ENCODE results near the gene YIPF4. TPM values are rescaled to one million over a fixed set of nuclear protein-coding genes. Genes with fewer than 3 reads are reported as not detected.

The YIPF4 gene
- 4.9 TPM for polyA plus RNA-seq (2013, experiment 1 of 2)
- 4.6 TPM for polyA plus RNA-seq (2013, experiment 2 of 2)

DNA sequence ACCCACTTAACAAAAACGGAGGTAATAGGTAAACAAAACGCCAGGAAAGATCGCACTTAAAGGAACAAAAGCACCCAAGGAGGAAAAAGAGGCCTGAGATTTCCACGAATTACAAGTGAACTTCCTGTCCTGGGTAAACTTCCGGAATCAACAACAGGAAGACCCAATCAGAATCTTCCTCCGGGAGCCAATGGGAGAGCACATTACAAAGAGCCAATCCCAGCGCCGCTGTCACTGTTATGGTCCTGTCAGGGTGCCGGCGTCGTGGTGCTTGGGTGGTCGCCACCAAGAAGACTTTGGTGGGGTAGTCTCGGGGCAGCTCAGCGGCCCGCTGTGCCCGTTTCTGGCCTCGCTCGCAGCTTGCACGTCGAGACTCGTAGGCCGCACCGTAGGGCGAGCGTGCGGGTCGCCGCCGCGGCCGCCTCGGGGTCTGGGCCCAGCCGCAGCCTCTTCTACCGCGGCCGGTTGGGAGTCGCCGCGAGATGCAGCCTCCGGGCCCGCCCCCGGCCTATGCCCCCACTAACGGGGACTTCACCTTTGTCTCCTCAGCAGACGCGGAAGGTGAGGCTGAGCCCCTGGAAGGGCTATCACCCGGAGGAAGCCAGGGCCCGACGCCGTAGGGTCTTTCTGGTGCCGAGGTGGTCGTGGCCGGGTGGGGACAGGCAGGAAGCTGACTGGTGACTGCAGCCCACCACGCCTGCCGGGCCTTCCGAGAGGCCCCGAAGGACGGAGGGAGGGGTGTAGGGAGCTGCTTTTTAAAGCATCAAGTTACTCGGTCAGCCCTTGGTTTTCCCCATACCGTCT lies at the start of gene YIPF4:
Gene YIPF4, plus strand, starts transcription at position 231 of the 804 bp plus-strand sequence. Its CDS starts 252 bp downstream, at position 483.
- Histone ChIP-seq H2BK5ac (ENCODE audit: low read length) (no peak within 1 kb of the TSS), H3K4me3 (ENCODE audit: low read length) (peak within 1 kb of the TSS; percentile 65), H3K79me2 (ENCODE audit: control insufficient read depth, insufficient read depth, low read length) (peaks cover 5% of the 10 kb centered on the region), H3K18ac (ENCODE audit: low read length) (peak within 1 kb of the TSS; percentile 32), H3K4ac (ENCODE audit: low read depth, low read length) (no peak within 1 kb of the TSS), H3K4me1 (ENCODE audit: control insufficient read depth, low read depth, low read length) (no peaks in the 10 kb centered on the region), H3K79me1 (ENCODE audit: low read length) (peaks cover 2% of the 10 kb centered on the region), H2BK15ac (replicated peaks; ENCODE audit: low read depth) (no peak within 1 kb of the TSS), H4K8ac (ENCODE audit: low read depth, low read length) (no peak within 1 kb of the TSS), H3K23ac (ENCODE audit: low read length) (no peak within 1 kb of the TSS), H3K9ac (ENCODE audit: low read length) (peak within 1 kb of the TSS; percentile 62), H2AK5ac (ENCODE audit: low read length) (no peak within 1 kb of the TSS), H4K5ac (ENCODE audit: low read length) (no peak within 1 kb of the TSS), H3K27me3 (ENCODE audit: insufficient read depth, low read length, poor library complexity) (no peaks in the 10 kb centered on the region), H3K56ac (ENCODE audit: low read length) (peak within 1 kb of the TSS; percentile 91), H3K4me2 (ENCODE audit: low read length) (peak within 1 kb of the TSS; percentile 65), H3K36me3 (ENCODE audit: control insufficient read depth, insufficient read depth, low read length) (no peaks in the 10 kb centered on the region), H2BK120ac (ENCODE audit: low read depth, low read length) (no peak within 1 kb of the TSS), H3K27ac (ENCODE audit: low read depth, low read length) (peak within 1 kb of the TSS; percentile 9)
- no CpG with 5 or more reads among the region's 59 CpGs for WGBS (ENCODE audit: extremely low coverage, insufficient coverage, low lambda C conversion rate)
- DNase-seq: peak; percentile 96

- H3K9ac ChIP-seq (ENCODE audit: low read length): no peak overlapping the region
- H2BK120ac ChIP-seq (ENCODE audit: low read depth, low read length): no peak overlapping the region
- DNase-seq: no peak
- no CpG with 5 or more reads among the region's 2 CpGs for WGBS (ENCODE audit: extremely low coverage, insufficient coverage, low lambda C conversion rate)
- no peaks in the 10 kb centered on the region for H3K27me3 ChIP-seq (ENCODE audit: insufficient read depth, low read length, poor library complexity)
- no peak overlapping the region for H4K8ac ChIP-seq (ENCODE audit: low read depth, low read length)
- no peak overlapping the region for H4K5ac ChIP-seq (ENCODE audit: low read length)
- no peaks in the 10 kb centered on the region for H3K36me3 ChIP-seq (ENCODE audit: control insufficient read depth, insufficient read depth, low read length)
- H3K18ac ChIP-seq (ENCODE audit: low read length): no peak overlapping the region
- no peak overlapping the region for H2AK5ac ChIP-seq (ENCODE audit: low read length)
- H3K79me1 ChIP-seq (ENCODE audit: low read length): no peaks in the 10 kb centered on the region
- no peak overlapping the region for H3K4me3 ChIP-seq (ENCODE audit: low read length)
- H3K4ac ChIP-seq (ENCODE audit: low read depth, low read length): no peak overlapping the region
- H2BK15ac ChIP-seq (replicated peaks; ENCODE audit: low read depth): no peak overlapping the region
- H3K23ac ChIP-seq (ENCODE audit: low read length): no peak overlapping the region
- no peak overlapping the region for H2BK5ac ChIP-seq (ENCODE audit: low read length)
- H3K27ac ChIP-seq (ENCODE audit: low read depth, low read length): no peak overlapping the region
- H3K4me2 ChIP-seq (ENCODE audit: low read length): no peak overlapping the region
- H3K4me1 ChIP-seq (ENCODE audit: control insufficient read depth, low read depth, low read length): peaks cover 2% of the 10 kb centered on the region
- H3K79me2 ChIP-seq (ENCODE audit: control insufficient read depth, insufficient read depth, low read length): no peaks in the 10 kb centered on the region
- H3K56ac ChIP-seq (ENCODE audit: low read length): no peak overlapping the region
Observed at GRCh38 chr2:32228181-32228580, 49.5 kb upstream of the YIPF4 start.

- DNase-seq: no peak
- H3K27ac ChIP-seq (ENCODE audit: low read depth, low read length): no peak overlapping the region
- H3K36me3 ChIP-seq (ENCODE audit: control insufficient read depth, insufficient read depth, low read length): no peaks in the 10 kb centered on the region
- H3K79me2 ChIP-seq (ENCODE audit: control insufficient read depth, insufficient read depth, low read length): no peaks in the 10 kb centered on the region
- H4K5ac ChIP-seq (ENCODE audit: low read length): no peak overlapping the region
- H2AK5ac ChIP-seq (ENCODE audit: low read length): no peak overlapping the region
- no peaks in the 10 kb centered on the region for H3K27me3 ChIP-seq (ENCODE audit: insufficient read depth, low read length, poor library complexity)
- H2BK15ac ChIP-seq (replicated peaks; ENCODE audit: low read depth): no peak overlapping the region
- WGBS (ENCODE audit: extremely low coverage, insufficient coverage, low lambda C conversion rate): no CpG with 5 or more reads among the region's 1 CpG
- no peak overlapping the region for H3K9ac ChIP-seq (ENCODE audit: low read length)
- H3K4ac ChIP-seq (ENCODE audit: low read depth, low read length): no peak overlapping the region
- no peak overlapping the region for H2BK120ac ChIP-seq (ENCODE audit: low read depth, low read length)
- H3K4me3 ChIP-seq (ENCODE audit: low read length): no peak overlapping the region
- peaks cover 2% of the 10 kb centered on the region for H3K4me1 ChIP-seq (ENCODE audit: control insufficient read depth, low read depth, low read length)
- no peak overlapping the region for H3K18ac ChIP-seq (ENCODE audit: low read length)
- no peaks in the 10 kb centered on the region for H3K79me1 ChIP-seq (ENCODE audit: low read length)
- H2BK5ac ChIP-seq (ENCODE audit: low read length): no peak overlapping the region
- no peak overlapping the region for H3K23ac ChIP-seq (ENCODE audit: low read length)
- H3K56ac ChIP-seq (ENCODE audit: low read length): no peak overlapping the region
- no peak overlapping the region for H3K4me2 ChIP-seq (ENCODE audit: low read length)
- no peak overlapping the region for H4K8ac ChIP-seq (ENCODE audit: low read depth, low read length)
Observed at GRCh38 chr2:32229635-32230034, 48.1 kb upstream of the YIPF4 start.

GRCh38 chr2:32231959-32232358 lies 45.7 kb upstream of the YIPF4 start:
- H3K79me1 ChIP-seq (ENCODE audit: low read length): no peaks in the 10 kb centered on the region
- H3K4me3 ChIP-seq (ENCODE audit: low read length): no peak overlapping the region
- no CpG with 5 or more reads among the region's 4 CpGs for WGBS (ENCODE audit: extremely low coverage, insufficient coverage, low lambda C conversion rate)
- no peak overlapping the region for H2BK120ac ChIP-seq (ENCODE audit: low read depth, low read length)
- peaks cover 2% of the 10 kb centered on the region for H3K4me1 ChIP-seq (ENCODE audit: control insufficient read depth, low read depth, low read length)
- H2BK15ac ChIP-seq (replicated peaks; ENCODE audit: low read depth): no peak overlapping the region
- no peak overlapping the region for H3K23ac ChIP-seq (ENCODE audit: low read length)
- no peak overlapping the region for H4K8ac ChIP-seq (ENCODE audit: low read depth, low read length)
- no peak overlapping the region for H3K18ac ChIP-seq (ENCODE audit: low read length)
- no peak overlapping the region for H3K4ac ChIP-seq (ENCODE audit: low read depth, low read length)
- no peak overlapping the region for H3K9ac ChIP-seq (ENCODE audit: low read length)
- DNase-seq: no peak
- H3K56ac ChIP-seq (ENCODE audit: low read length): no peak overlapping the region
- H2AK5ac ChIP-seq (ENCODE audit: low read length): no peak overlapping the region
- H2BK5ac ChIP-seq (ENCODE audit: low read length): no peak overlapping the region
- H3K79me2 ChIP-seq (ENCODE audit: control insufficient read depth, insufficient read depth, low read length): no peaks in the 10 kb centered on the region
- H3K36me3 ChIP-seq (ENCODE audit: control insufficient read depth, insufficient read depth, low read length): no peaks in the 10 kb centered on the region
- no peak overlapping the region for H3K27ac ChIP-seq (ENCODE audit: low read depth, low read length)
- H3K4me2 ChIP-seq (ENCODE audit: low read length): no peak overlapping the region
- no peaks in the 10 kb centered on the region for H3K27me3 ChIP-seq (ENCODE audit: insufficient read depth, low read length, poor library complexity)
- H4K5ac ChIP-seq (ENCODE audit: low read length): no peak overlapping the region

GRCh38 chr2:32235315-32235714 lies 42.4 kb upstream of the YIPF4 start:
- Histone ChIP-seq H4K5ac (ENCODE audit: low read length) (no peak overlapping the region), H3K4me1 (ENCODE audit: control insufficient read depth, low read depth, low read length) (no peaks in the 10 kb centered on the region), H3K27me3 (ENCODE audit: insufficient read depth, low read length, poor library complexity) (no peaks in the 10 kb centered on the region), H2AK5ac (ENCODE audit: low read length) (no peak overlapping the region), H2BK5ac (ENCODE audit: low read length) (no peak overlapping the region), H2BK15ac (replicated peaks; ENCODE audit: low read depth) (no peak overlapping the region), H3K4me2 (ENCODE audit: low read length) (no peak overlapping the region), H3K79me1 (ENCODE audit: low read length) (no peaks in the 10 kb centered on the region), H3K36me3 (ENCODE audit: control insufficient read depth, insufficient read depth, low read length) (no peaks in the 10 kb centered on the region), H2BK120ac (ENCODE audit: low read depth, low read length) (no peak overlapping the region), H3K79me2 (ENCODE audit: control insufficient read depth, insufficient read depth, low read length) (no peaks in the 10 kb centered on the region), H3K23ac (ENCODE audit: low read length) (no peak overlapping the region), H3K56ac (ENCODE audit: low read length) (no peak overlapping the region), H3K18ac (ENCODE audit: low read length) (no peak overlapping the region), H3K9ac (ENCODE audit: low read length) (no peak overlapping the region), H3K4me3 (ENCODE audit: low read length) (no peak overlapping the region), H3K27ac (ENCODE audit: low read depth, low read length) (no peak overlapping the region), H4K8ac (ENCODE audit: low read depth, low read length) (no peak overlapping the region), H3K4ac (ENCODE audit: low read depth, low read length) (no peak overlapping the region)
- WGBS (ENCODE audit: extremely low coverage, insufficient coverage, low lambda C conversion rate): no CpG with 5 or more reads among the region's 5 CpGs
- DNase-seq: no peak
